ENCODE measurements around the gene TOGARAM2. TPM values are rescaled to one million over a fixed set of nuclear protein-coding genes. Genes with fewer than 3 reads are reported as not detected.

Gene TOGARAM2
- total and polyA plus RNA-seq, 2 experiments from 2014 or later = 1.8 TPM

DNA sequence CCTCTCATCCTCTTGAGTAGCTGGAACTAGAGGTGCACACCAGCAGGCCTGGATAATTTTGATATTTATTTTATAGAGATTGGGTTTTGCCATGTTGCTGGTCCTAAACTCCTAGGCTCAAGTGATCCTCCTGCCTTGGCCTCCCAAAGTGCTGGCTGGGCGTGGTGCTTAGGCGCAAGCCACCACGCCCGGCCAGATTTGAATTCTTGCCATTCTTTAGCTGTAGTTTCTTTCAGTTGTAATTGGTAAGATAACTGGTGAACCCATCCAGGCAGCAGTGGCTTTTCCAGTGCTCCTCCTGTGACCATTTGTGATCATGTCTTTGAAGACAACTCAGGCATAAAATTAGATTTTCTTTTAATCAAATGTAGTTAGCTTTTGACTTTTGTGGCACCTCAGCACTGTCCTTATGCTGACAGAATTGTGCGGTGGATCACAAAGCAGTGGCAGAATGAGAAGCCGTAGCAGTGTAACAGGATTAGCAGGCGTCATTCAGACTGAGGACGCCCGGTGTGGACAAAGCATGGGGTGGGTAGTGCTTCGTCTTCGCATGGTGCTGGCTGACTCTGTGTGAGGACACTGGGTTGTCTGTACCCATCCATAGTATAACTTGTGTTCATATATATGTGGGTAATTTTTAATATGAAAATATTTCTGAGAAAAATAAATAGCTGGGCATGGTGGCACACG is 30.0 kb upstream of the TOGARAM2 start:
- TF ChIP-seq NANOG (IDR thresholded peaks at IDR 0.05; ENCODE audit: borderline replicate concordance) (no peak), EZH2 (IDR thresholded peaks at IDR 0.05; ENCODE audit: low read depth, unreplicated experiment) (no peak)
- peaks cover 4% of the 10 kb centered on the region; the same call in 1 of the 2 replicates for H3F3A ChIP-seq (replicated peaks; ENCODE audit: low read depth)
- H3K4me1 ChIP-seq (ENCODE audit: insufficient read depth) = peaks cover 23% of the 10 kb centered on the region
- H3K27ac Mint-ChIP-seq = no peak overlapping the region
- peaks cover 32% of the 10 kb centered on the region for H3K36me3 ChIP-seq (ENCODE audit: insufficient read depth)
- H3K4me3 Mint-ChIP-seq = no peak overlapping the region
- peak; percentile 8; the same call in 2 of the 3 replicates for ATAC-seq
- H2AFZ ChIP-seq = no peak overlapping the region
- DNase-seq (ENCODE audit: low spot score) = no peak
- H4K20me1 ChIP-seq (replicated peaks; ENCODE audit: insufficient read depth) = 0 out of 2 replicates have a peak, but pooled peaks cover 10% of the 10 kb centered on the region
- H3K27ac ChIP-seq (ENCODE audit: low read depth) = peak overlapping the region; percentile 85; the same call in 1 of the 2 replicates
- H3K36me3 Mint-ChIP-seq (ENCODE audit: low read depth) = peaks cover 45% of the 10 kb centered on the region
- H3K9me2 ChIP-seq (ENCODE audit: insufficient read depth) = no peaks in the 10 kb centered on the region; the same call in 1 of the 2 replicates
- H3K4me3 ChIP-seq = no peak overlapping the region
- H3K79me2 ChIP-seq (replicated peaks; ENCODE audit: insufficient read depth) = no peaks in the 10 kb centered on the region; the same call in 1 of the 2 replicates
- 0 out of 2 replicates have a peak overlapping the region, but pooled peaks have one; percentile 42 for H3K4me2 ChIP-seq
- H3K27me3 ChIP-seq (ENCODE audit: insufficient read depth) = no peaks in the 10 kb centered on the region
- peaks cover 25% of the 10 kb centered on the region for H3K9me3 Mint-ChIP-seq
- peaks cover 15% of the 10 kb centered on the region for H3K27me3 Mint-ChIP-seq (ENCODE audit: insufficient read depth, low read depth, poor library complexity)
- H3K4me1 Mint-ChIP-seq = peaks cover 28% of the 10 kb centered on the region

- Mint-ChIP-seq H3K36me3 (ENCODE audit: low read depth) (peaks cover 34% of the 10 kb centered on the region), H3K9me3 (peaks cover 21% of the 10 kb centered on the region), H3K27ac (peak overlapping the region; percentile 76), H3K4me3 (no peak overlapping the region), H3K27me3 (ENCODE audit: insufficient read depth, low read depth, poor library complexity) (peaks cover 15% of the 10 kb centered on the region), H3K4me1 (peaks cover 35% of the 10 kb centered on the region)
- H3K79me2 ChIP-seq (replicated peaks; ENCODE audit: insufficient read depth) = no peaks in the 10 kb centered on the region
- peak overlapping the region; percentile 85 for H3K27ac ChIP-seq (ENCODE audit: low read depth)
- peaks cover 4% of the 10 kb centered on the region; the same call in 1 of the 2 replicates for H3F3A ChIP-seq (replicated peaks; ENCODE audit: low read depth)
- H3K4me2 ChIP-seq = peak overlapping the region; percentile 42
- ATAC-seq (peak; percentile 27), DNase-seq (ENCODE audit: low spot score) (peak; percentile 31)
- no peaks in the 10 kb centered on the region for H3K27me3 ChIP-seq (ENCODE audit: insufficient read depth)
- no peak overlapping the region for H2AFZ ChIP-seq
- 0 out of 2 replicates have a peak, but pooled peaks cover 10% of the 10 kb centered on the region for H4K20me1 ChIP-seq (replicated peaks; ENCODE audit: insufficient read depth)
- H3K4me1 ChIP-seq (ENCODE audit: insufficient read depth) = peaks cover 25% of the 10 kb centered on the region
- H3K9me2 ChIP-seq (ENCODE audit: insufficient read depth) = no peaks in the 10 kb centered on the region; the same call in 1 of the 2 replicates
- TF ChIP-seq, protein P1, sequence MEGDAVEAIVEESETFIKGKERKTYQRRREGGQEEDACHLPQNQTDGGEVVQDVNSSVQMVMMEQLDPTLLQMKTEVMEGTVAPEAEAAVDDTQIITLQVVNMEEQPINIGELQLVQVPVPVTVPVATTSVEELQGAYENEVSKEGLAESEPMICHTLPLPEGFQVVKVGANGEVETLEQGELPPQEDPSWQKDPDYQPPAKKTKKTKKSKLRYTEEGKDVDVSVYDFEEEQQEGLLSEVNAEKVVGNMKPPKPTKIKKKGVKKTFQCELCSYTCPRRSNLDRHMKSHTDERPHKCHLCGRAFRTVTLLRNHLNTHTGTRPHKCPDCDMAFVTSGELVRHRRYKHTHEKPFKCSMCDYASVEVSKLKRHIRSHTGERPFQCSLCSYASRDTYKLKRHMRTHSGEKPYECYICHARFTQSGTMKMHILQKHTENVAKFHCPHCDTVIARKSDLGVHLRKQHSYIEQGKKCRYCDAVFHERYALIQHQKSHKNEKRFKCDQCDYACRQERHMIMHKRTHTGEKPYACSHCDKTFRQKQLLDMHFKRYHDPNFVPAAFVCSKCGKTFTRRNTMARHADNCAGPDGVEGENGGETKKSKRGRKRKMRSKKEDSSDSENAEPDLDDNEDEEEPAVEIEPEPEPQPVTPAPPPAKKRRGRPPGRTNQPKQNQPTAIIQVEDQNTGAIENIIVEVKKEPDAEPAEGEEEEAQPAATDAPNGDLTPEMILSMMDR (conservative IDR thresholded peaks at IDR 0.05; ENCODE audit: low read depth in 2 of 2) = no peak
- TF ChIP-seq REST (IDR thresholded peaks at IDR 0.05; ENCODE audit: unreplicated experiment) = no peak
- peaks cover 21% of the 10 kb centered on the region for H3K36me3 ChIP-seq (ENCODE audit: insufficient read depth)
- no peak overlapping the region for H3K4me3 ChIP-seq
Measured at GRCh38 chr2:28951910-28952835, 28.9 kb upstream of the TOGARAM2 start.

Measured in GM23338 (cell line).